ENCODE data around the gene TBC1D22A.

Gene TBC1D22A

DNA sequence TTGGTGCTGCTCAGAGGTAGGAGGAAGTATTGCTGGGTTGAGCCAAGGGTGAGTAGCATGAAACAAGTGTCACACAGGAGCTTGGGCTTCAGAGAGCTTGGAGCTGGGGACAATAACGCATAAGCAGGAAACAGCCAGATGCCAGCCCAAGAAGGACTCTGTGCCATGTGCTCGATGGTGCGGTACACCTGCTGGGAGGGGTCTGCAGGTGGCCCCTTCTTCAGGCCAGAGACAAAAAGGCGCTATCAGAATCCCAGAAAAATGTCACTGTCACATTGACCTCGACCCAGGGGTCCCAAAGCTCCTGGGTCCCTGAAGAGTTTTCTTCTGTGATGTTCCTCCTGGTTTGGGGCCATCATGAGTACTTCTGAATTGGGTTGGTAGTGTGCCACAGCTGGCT is 244.4 kb downstream of the TBC1D22A start:
- DNase-seq (ENCODE audit: low read depth in 1 of 2, low spot score in 1 of 2), result no peak

DNA sequence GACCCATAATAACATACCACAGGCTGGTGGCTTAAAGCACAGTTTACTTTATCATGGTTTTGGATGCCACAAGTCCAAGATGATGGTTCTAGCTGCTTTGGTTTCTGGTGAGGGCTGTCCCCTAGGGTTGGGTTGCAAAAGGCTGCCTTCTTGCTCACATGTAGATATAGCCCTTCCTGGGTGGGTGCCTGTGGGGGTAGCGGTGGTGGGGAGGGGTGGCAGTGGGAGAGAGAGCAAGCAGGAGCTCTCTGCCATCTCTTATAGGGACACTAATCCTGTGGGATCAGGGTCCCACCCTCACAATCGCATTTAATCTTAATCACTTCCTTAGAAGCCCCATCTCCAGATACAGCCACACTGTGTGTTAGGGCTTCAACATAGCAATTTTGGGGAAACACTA is 245.0 kb downstream of the TBC1D22A start:
- DNase-seq (ENCODE audit: low read depth in 1 of 2, low spot score in 1 of 2), result no peak

DNA sequence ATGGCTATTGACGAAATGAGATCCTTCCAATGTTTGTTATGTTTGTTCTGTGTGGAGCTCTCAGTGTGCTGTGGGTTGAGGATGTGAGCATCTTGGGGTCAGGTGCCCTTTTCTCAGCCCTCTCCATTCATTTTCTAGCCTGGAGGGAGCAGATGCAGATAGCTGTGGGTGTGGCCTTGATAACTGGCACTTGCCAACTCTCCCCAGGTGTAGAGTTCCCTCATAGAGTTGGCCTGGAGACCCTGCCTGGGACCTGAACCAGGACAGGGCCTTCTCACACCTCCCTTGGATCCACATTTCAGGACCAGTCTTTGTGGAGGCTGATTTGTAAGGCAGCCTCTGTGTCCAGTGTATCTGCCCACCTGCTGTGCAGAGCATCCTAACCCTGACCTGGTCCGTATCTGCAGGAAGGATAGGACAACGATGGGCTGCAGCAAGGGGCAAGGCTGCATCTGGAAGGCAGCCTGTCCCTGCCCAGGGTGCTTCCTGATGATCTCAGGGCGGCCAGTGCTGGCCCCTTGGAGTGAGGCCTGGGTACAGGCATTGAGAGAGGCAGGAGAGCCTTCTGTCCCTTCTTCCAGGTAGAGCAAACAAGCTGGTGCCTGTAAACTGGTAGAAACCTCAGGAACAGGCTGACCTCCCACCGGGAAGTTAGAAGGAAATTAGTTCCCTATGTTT is 245.9 kb downstream of the TBC1D22A start:
- DNase-seq (ENCODE audit: low read depth in 1 of 2, low spot score in 1 of 2), result no peak

DNA sequence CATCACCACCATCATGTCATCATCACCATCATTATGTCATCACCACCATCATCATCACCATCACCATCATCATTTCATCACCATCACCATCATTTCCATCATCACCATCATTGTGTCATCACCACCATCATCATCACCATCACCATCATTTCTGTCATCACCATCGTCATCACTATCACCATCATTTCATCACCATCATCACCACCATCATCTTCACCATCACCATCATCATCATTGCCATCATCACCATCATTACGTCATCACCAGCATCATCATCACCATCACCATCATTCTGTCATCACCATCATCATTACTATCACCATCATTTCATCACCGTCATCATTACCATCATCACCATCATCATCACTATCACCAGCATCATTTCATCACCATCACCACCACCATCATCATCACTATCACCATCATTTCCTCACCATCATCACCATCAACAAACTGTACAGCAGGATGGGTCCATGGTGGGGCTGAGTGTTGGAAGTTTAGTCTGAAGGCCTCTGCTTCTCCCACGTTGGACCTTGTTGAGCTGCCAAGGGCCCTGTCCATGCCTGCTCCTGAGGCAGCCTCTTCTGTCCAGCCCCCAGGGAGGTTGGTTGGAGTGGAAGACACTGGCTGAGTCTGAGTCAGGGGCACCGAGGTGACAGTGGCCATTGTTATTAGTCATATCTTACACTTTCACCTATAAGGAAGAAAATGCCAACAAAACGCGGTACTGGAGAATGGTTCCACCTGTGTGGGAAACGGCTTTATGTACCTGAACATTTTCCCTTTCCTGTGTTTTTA is 247.1 kb downstream of the TBC1D22A start:
- DNase-seq (ENCODE audit: low read depth in 1 of 2, low spot score in 1 of 2), result no peak

DNA sequence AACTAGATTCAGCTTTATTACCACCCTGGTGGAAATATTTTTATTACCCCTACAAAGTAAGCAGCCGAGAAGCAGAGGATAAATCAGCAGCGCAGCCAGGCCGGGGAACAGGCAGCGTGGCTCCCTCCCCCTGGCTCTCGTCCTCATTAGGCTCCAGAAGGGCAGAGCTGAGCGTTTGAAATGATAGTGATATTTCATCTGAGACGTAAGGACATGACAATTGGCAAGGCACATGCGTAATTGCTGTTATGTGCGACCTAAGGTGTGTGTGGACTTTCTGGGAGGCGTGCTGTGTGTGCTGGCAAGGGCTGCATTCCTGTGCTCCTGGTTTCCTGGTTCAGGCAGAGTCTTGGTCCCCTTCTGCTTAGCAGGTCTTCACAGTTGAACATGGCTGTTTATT is 247.8 kb downstream of the TBC1D22A start:
- no peak for DNase-seq (ENCODE audit: low read depth in 1 of 2, low spot score in 1 of 2)

DNA sequence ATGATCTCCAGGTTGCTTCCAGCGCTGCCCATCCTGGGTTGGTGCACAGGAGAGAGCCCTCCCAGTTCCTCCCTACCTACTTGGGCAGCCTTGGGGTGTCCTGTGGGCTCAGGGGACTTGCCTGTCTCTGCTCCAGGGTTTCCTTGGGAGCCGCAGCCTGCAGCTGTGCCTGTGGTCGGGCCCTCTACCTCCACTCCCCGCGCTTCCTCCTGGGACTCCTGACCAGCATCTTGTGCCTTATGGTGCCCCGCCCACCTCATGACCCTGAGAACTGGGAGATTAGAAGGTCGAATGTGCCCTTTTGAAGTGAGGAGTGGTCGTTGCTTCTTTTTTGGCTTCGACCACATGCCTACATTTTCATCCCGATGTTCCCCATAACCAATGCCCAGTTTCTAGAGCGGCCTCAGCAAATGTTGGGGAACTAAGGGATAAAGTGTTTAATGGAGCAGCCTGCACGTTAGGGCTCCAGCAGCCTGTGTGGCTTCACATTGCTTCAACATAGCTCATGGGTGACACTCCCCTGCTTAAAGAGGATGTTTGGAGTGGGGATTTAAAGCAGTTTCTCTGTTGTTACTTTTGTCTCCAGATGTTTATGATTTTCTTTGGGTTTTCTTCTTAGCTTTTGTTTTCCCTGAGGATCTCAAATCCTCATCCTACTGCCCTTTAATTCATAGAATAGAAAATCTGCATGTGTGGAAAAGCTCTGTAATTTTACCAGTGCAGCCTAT is 248.8 kb downstream of the TBC1D22A start:
- DNase-seq (ENCODE audit: low read depth in 1 of 2, low spot score in 1 of 2), result no peak

DNA sequence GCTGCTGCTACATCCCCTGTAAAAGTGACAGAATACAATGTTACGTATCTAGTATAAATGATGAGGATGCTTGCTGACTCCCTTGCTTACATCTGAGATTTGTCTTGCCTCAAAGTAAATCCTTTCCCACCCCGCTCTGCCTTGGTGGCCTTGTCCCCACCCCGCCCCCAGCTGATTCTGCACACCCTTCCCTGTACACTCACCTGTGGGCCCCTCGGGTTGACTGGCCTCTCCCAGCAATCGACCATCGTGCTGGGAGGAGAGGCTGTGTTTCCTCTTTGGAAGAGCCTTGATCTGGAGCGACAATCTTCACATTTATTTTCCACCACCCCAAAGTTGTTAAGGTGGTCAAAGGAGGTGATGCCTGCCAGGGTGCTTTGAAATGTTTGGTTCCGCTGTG is 249.4 kb downstream of the TBC1D22A start:
- no peak for DNase-seq (ENCODE audit: low read depth in 1 of 2, low spot score in 1 of 2)

DNA sequence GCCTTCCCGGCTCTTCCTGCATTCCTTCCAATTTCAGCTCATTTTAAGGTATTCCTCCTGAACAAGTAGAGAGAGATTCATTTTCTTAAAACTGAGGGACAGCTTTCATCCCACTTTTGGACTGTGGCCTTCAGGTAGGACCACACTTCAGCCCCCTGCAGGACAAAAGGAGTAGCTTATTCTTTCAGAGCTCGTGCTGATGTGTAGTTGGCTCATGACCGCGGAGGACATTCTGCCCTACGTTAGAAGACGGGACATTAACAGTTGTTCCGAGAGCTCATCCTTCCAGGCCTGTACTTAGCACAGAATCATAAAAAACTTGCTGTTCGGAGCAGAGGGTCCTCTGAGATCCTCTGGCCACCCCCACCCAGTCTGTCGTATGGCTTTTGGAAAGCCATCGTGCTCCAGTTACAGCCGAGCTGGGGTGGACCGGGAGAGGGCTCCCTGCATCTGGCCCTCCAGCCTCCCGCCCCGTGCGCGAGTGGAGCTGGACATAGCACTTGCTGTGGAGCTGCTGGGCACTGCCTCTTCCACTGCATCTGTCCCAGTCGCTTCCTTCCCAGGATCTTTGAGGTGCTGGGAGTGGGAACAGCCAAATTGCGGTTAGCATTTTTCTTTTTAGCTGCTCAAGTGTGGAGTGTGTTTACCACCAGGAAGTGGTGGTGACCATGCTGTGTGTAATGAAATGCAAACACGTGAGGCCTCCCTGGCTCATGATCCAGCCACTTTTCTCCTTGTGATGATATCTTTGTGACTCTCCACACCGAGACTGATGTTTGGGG is 250.3 kb downstream of the TBC1D22A start:
- no peak for DNase-seq (ENCODE audit: low read depth in 1 of 2, low spot score in 1 of 2)

DNA sequence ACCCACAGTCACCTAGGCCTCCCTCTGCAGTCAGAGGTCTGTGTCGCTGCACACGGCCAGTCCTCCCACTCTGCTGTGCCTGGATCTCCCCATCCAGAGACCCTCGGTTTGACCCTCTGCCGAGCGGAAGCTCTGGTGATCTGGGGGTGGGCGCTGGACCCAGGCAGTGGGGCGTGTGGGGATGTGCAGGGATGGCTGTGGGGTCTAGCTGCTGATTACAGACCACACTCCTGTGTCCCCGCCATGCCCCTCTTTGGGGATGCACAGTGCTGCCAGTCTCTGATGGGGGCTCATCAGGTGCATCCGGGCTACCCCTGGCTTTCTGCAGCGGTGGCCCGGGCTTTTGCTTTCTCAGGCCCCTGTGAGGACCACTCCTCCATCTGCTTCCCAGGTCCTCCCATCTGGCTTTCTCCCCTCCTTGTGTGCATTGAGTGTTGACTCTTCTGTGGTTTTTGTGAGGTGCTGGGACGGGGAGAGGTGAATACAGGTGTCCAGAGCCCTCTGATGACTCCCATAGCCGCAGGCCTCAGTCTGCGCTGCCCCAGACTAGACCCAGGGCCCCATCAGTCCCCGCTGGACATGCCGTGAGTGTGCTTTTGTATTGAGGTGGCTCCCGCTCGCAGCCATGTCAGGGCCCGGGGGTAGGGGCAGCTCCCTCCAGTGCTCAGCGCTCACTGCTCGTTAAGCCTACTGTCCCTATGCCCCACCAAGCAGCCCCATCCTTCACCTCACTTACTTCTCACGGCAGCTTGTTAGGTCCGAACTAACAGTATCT is 251.6 kb downstream of the TBC1D22A start:
- DNase-seq (ENCODE audit: low read depth in 1 of 2, low spot score in 1 of 2), result no peak

DNA sequence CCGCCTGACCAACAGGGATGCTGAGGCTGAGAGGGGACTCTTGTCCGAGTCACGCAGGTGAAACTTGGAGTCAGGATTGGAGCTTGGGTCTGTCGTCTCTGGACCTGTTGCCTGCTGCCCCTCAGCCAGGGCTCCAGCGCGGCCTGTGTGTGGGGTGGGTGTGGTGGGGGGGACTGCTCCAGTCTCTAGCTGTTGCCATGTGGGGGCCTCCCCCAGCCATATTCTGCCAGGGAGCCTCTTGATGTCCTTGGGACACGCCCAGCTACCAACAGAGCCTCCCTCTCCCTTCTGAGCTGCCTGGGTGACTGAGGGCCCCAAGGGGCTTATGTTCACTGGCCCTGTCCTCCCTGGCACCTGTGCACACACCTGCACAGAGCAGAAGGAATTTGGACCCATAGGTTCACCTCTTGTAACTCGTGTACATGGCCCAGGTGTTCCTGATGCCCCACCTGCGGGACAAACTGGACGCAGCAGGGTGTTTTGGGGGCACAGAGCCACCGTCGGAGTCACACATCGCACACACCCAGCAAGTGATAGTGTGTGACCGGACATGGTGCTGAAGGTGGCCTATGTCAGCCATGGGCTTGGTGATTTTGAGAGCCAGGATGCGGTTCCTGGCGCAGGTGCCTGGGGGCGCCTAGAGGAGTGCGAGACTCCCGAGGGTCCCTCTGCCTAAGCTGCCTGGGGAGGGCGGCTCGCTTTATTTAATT is 252.3 kb downstream of the TBC1D22A start:
- DNase-seq (ENCODE audit: low read depth in 1 of 2, low spot score in 1 of 2), result no peak

DNA sequence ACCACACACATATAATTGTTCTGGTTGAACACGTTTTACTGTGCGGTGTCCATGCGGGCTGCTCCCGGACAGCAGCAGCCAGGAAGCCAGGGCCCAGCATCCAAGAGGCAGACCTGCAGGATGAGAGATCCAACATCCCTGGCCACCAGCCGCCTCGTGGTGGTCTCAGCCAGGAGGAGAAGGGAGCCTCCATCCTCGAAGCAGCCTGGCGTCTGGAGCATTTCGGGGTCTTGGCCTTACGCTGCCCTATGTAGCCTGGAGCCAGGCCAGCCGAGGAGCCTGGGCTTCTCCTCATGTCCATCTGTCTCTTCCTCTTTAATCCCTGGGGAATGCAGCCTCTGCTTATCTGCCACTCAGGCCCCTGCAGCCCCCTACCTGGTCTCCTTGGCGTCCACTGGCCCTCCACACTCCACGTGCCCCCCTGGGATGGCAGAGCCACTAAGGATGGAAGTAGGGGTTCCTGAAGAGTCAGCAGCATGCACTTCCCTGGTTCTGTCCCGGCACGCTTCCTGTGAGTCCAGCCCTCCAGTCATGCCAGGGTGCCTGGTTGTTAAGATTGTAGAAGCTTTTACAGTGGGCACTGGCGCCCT is 253.2 kb downstream of the TBC1D22A start:
- DNase-seq (ENCODE audit: low read depth in 1 of 2, low spot score in 1 of 2), result no peak

DNA sequence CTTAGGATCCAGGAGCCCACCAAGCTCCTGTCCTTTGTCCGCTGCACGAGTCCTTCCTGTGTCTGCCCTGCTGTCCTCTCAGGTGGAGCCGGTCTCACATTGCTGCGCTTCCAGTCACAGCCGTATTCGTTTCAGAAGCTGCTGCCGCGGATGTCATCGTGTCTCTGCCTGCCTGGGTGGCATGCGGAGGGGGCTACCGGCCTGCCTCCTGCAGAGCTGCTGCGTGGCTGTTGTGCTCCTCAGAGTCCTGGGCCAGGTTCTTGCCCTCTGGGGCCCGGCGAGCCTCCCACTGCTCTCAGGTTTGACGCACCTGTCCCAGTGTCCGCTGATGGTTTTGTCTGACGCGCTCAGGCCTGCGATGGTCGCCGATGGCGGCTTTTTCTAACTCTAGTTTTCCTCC is 254.2 kb downstream of the TBC1D22A start:
- no peak for DNase-seq (ENCODE audit: low read depth in 1 of 2, low spot score in 1 of 2)

DNA sequence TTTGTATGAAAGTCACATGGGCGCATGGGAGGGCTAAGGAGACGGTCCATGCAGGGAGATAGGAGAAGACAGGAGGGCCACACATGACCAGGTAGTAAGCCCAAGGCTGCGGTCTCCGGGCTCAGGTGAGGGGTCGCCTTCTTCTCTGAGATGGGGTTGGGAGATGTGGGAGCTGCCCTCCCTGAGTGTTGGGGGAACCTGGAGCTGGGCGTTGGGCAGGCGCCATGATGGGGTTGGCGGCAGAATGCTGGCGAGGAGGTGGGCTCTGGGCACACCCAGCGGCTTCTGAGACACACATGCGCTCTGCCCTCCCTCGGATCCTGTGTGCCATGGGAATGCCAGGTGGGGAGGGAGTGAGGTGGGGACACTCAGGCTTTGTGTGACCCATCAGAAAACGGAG is 254.8 kb downstream of the TBC1D22A start:
- no peak for DNase-seq (ENCODE audit: low read depth in 1 of 2, low spot score in 1 of 2)

DNA sequence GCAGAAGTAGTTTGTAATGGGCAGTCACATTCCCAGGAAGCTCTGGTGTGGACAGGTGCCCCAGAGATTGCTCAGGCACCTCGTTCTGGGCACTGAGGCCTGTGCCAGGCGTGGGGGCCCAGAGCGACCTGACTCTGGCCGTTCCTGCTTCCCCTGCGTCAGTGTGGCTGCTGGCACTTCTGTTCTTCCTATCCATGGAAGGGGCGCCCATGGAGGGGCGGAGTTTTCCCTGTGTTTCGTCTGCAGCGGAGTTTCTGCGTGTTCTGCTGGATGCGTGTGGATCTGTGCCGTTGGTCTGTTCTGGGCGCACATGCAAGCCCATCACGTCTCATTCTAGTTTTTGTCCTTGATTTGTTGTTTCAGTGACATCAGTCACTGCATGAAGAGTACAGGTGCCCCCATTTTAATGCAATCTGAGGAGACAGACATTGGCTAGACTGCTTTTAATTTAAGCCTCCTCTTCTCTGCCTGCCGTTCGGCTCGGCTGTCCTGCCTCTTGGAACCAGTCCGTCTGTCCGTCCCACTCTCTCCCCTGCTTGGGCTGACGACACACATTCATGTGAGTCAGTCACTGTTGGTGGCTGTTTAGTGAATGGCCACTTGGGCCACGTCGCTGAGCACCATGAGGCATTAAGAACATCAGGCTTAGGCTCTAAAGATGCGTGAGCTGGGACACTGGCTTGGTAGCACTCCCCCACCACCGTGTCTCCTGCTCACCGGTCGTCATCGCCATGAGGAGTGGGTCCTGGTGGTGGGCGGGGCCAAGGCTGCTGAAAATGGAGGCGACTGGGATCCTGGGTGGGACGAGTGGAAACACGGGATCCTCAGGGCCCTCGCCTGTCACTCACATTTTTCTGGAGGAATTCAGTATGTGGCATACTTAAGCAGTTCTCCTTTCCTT is 255.8 kb downstream of the TBC1D22A start:
- DNase-seq (ENCODE audit: low read depth in 1 of 2, low spot score in 1 of 2), result no peak

DNA sequence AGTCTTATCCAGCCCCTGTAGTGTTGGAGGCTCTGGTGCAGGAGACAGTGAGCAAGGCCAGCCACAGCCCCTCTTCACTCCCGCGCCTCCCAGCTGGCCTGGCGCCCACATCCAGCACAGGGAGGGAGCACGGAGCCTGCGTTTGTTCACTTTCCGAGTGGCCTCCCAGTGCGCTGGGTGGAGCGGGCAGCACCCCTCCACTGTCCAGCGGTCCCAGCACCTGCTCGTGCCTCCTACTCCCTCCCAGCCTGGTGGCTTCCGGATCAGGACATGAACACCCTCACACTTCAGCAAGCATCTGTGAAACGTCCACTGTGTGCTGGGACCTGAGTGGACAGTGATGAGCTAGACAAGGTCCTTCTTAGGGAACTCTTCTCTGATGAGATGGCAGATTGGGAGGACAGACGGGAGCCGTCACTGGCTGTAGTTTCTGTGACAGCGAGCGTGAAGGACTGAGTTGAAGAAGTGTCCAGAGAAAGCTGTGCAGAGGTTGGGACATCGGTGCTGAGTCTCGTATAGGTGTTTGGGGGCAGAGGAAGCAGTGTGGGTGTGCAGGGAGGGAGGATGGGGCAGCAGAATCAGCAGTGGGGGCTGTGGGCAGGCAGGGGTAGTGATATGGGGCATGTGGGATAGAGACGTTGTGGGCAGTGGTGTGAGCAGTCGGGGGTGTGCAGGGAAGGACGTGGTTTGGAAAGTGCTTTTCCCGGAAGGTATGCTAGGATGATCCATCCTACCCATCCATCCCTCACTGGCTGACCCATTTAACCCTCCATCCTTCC is 256.8 kb downstream of the TBC1D22A start:
- DNase-seq (ENCODE audit: low read depth in 1 of 2, low spot score in 1 of 2), result no peak

DNA sequence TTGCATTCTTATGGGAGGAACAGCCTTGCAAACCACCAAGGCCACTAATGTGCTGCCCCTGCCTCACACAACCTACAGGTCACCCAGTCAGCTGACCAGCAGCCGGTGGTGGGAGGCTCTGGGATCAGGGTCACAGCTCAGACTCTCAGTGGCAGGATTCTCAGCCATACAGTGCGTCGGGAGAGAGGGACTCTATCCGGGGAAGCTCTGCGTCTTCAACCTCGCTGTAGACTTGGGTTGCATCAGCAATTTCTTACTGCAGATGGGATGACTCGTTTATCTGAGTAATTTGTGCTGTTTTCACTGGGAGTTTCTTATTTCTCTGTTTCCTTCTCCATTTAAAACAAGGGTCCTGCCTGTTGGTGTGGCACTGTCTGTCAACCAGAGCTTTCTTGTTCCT is 257.7 kb downstream of the TBC1D22A start:
- DNase-seq (ENCODE audit: low read depth in 1 of 2, low spot score in 1 of 2), result no peak

DNA sequence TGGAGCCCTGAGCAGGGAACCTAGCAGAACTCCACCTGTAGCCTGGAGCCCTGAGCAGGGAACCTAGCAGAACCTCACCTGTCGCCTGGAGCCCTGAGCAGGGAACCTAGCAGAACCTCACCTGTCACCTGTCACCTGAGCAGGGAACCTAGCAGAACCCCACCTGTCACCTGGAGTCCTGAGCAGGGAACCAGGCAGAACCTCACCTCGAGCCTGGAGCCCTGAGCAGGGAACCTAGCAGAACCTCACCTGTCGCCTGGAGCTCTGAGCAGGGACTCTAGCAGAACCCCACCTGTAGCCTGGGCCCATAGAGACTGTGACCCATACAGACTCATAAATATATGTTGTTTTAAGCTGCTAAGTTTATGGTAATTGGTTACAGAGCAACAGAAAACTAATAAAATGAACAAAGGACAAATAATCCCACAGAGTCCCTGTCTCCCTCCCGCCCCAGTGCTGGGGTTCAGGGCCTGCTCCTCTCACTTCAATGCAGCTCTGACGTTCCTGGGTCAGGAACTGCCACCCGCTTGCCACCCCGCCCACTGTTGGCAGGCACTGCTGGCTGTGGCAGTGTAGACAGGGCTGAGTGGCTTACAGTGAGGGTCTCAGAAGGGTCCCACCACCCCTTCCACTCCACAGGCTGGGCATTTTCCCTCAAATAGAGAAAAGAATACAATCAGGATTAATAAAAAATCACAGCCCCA is 259.1 kb downstream of the TBC1D22A start:
- DNase-seq (ENCODE audit: low read depth in 1 of 2, low spot score in 1 of 2), result no peak
